GM19239 (cell line): ENCODE results near the gene CDK5RAP2.

Source experiments
- DNase-seq: peaks from one replicate; pipeline ENCODE4 v3.0.0; 2011; ENCODE audit warnings: low spot score; ENCODE audit not compliant: insufficient read length
- FAIRE-seq: peaks from 2 replicates; lab custom pipeline; 2011; peaks lifted over from hg19 to GRCh38; lab: Jason Lieb, UNC

CDK5RAP2 gene

DNA sequence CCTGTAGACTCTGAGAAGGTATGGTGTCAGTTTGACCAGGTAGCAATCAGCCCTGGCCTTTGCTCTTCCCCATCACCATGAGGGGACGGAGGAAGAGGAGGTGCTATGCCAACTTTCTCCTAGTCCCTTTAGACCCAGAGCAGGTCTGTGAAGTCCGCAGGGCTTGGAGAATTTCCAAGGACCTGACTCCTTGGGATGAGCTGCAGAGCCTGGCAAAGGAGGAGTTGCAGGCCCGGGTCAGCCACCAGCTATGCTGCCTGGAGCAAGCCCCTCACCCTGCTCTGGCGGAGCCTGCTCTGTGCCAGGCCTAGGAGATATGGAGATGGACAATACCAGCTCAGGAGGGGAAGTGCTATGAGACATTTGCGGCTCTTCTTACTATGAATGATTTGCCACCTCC lies 188.3 kb downstream of the CDK5RAP2 start:
- FAIRE-seq (no peak), DNase-seq (no peak)

DNA sequence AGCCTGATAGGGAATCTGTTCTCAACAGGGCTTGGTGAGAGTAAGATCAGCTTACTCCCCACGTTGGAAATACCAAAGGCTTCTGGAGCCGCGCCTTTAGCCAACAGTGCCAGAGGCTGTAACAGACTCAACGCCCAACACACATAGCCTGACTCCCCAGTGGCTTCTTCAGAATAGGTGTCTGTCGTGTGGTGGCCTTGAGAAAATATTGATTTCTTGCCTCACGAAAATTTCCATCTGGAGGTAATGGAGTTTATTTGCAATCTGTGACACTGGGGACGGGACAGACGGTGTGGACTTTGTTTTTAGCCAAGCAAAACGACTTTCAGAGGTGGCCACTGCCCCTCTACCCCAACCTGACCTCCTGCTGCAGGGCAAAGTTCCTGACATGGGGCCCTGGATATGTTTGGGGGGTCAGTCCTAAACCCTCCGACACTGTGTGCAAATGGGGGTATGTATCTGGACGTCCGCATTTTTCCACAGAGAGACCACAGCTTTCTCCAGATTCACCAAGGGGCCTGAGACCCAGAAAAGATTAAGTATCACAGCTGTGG lies 189.3 kb downstream of the CDK5RAP2 start:
- DNase-seq (no peak), FAIRE-seq (no peak)

DNA sequence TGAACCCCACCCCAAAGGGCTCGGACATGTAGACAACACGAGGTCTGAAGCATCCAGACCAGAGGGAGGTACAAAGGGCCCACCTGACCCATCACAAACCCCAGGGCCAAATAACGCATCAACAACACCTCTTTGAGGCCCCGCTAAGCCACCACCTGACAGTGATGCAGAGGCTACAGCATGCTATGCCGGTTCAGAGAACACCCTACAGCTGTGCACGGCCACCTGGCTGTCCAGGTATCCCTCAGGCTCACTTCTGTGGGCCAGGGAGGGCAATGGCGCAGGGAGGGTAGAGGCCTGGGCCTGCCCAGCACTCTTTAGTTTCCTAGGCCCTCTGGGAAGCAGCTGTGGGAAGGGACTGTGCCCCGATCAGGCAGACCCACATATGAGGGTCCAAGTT lies 190.1 kb downstream of the CDK5RAP2 start:
- DNase-seq (no peak), FAIRE-seq (no peak)

DNA sequence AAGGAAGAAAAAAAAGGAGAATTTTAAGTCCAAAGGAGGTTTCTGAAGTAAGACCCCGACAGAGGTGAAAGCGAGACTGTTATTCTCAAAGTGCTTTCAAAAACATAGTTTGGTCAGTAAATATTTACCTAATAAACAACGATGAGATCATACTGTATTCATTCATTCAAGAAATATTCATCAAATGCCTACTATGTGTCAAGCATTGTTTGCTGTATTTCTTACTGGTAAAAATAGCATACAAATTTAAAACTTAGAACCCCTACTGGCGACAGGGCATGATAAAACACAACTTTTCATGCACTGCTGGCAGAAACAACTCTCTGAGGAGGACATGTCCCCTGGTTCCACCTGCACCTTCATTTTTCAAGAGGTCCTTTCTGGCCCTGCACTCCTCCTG lies 190.7 kb downstream of the CDK5RAP2 start:
- DNase-seq (no peak), FAIRE-seq (no peak)

DNA sequence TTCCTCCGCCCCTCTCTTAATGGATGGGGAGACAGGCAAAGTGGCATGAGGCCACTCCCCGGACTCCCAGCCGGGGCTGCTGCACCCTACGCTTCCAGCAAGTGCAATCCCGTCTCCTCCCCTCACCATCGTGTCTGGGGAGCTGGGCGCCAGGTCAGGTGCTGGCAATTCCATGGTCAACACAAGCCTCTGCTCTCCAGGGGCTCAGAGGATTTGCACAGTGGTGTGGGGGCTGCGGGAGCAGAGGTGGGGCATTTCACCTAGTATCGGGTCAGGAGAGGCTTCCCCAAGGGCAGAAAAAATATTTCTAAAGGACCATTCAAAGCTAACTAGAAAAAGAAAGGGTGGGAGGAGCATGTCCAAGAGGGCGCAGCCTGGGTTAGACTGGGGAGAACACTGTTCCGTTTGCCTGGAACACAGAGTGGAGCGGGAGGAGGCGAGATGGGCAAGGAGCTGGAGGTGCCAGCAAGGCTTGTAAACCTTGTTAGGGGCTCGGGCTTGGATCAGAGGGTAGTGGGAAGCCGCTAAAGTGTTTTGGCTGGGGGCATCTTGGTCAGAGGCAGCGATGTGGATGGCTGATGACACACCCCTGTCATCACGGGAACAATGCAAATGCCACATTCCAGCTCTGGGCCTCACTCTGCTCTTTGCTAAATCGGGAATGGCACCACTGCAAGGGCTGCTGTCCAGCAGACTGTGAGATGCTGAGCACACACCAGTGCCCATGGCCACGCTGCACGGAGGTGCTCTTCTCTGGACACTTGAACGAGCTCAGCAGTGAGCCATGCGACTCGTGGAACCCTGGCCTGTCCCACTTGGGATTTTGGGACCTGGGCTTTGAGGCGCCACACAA lies 191.7 kb downstream of the CDK5RAP2 start:
- FAIRE-seq = no peak
- DNase-seq = no peak

DNA sequence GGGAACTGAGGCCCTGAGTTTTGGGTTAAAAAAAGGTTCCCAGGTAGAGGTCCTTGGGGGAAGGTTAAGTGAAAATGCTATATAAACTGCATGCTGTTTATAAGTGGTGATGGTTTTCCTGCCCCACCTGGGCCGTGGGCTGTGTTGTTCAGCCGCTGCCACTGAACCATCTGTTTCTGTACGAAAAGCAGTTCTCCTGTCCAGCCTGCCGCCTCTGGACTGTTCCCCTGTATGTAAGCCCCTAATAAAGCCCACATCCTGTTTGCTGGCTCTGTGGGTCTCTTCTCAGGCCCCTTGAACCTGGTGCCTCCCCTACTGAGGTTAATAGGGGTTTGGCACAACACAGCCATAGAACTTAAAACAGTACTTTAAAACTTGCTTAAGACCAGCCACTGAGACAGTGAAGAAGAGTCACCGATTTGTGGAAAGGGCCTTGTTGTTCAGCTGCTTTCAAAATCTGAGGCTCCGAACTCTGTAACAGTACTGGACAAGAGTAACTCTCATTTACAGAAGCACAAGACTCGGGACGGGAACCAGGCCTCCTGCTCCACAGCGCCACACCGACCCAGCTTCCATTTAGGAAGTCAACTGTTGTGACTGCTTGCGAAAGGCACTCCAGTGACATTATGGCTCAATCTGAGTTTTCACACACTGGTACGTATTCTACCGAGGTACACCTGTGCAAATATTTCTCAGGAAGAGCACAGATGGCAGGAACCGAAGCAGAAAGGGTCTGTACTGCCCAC lies 192.5 kb downstream of the CDK5RAP2 start:
- DNase-seq (no peak), FAIRE-seq (no peak)

DNA sequence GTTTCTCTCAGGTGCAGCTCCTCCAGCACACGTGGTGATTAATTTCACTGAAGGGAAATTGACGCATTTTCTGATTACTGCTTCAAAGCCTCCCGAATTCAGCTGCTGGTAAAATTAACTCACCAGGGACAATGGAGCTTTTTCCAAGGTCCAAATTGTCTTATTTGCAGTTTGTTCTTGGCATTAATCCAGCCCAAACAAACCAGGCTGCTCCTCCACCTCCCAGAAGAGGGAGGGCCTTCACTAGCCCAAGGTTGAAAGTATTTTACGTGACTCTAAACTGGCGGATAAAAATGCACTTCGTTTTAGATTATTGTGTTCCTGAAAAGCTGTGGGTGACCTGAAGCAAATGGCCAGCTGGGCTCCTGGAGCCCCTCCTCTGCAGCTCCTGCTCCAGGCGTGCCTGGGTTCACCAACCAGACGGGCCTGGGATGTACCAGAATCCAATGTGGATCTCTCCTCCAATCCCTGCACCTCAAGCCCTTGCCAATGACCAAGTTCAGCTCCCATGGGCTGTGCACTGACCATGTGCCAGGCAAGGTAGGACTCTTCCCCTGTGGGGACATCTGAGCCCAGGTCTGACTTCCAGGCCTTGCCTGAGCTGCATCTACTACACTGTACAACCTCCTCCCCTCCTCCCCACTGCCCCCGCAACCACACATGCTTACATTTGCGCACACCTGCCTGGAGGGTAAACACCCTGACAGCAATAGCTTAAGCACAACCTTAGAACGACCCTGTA lies 193.4 kb downstream of the CDK5RAP2 start:
- FAIRE-seq = no peak
- DNase-seq = no peak

DNA sequence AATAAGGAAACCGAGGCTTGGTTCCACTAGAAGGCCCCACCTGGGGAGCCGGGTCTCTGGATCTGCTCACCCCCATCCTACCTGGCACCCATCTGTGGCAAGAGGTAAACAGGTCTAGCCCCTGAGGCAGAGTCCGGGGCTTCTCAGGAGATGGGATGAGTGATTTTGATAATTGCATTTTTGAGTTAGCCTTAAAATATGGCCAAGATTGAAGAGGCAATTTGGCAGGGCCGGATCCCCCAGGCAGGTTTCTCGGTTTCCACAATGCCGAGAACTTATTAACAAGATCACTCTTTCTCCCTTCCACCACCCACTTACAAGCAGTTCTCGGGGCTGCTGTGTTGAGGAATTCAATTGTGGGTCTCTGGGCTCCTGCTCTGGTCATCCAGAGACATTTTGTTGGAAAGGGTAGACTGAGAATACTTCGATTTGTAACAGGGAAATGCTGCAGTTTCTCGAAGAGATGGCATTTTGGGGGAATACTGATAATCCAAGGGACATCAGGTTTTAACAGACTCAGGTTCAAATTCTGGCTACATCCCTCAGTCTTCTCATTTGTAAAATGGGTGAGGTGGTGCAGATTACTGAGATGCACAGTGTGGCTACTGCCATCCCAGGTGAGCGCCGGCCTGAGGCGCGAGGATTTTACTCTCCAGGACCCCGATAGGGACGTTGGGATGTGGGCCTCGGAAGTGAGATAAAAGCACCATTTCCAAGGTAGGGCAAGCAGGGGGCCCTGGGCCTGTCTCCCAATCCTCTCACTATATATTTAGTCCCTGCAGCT lies 194.2 kb downstream of the CDK5RAP2 start:
- no peak for DNase-seq
- FAIRE-seq = no peak

DNA sequence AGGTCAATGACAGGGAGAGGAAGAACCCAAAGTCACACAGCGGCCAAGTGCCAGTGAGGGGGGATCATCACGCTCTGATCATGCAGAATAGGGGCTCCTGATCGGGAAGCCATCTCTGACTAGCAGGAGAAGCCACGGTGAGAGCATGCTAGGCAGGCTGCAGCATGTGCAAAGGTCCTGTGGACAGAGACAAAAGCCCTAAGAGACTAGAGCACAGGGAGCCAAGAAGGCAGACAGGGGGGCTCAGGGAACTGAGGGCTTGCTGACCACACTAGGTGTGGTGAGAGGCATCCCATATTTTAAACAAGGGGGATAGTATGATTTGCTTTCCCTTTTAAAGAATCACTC lies 195.1 kb downstream of the CDK5RAP2 start:
- DNase-seq = no peak
- no peak for FAIRE-seq

DNA sequence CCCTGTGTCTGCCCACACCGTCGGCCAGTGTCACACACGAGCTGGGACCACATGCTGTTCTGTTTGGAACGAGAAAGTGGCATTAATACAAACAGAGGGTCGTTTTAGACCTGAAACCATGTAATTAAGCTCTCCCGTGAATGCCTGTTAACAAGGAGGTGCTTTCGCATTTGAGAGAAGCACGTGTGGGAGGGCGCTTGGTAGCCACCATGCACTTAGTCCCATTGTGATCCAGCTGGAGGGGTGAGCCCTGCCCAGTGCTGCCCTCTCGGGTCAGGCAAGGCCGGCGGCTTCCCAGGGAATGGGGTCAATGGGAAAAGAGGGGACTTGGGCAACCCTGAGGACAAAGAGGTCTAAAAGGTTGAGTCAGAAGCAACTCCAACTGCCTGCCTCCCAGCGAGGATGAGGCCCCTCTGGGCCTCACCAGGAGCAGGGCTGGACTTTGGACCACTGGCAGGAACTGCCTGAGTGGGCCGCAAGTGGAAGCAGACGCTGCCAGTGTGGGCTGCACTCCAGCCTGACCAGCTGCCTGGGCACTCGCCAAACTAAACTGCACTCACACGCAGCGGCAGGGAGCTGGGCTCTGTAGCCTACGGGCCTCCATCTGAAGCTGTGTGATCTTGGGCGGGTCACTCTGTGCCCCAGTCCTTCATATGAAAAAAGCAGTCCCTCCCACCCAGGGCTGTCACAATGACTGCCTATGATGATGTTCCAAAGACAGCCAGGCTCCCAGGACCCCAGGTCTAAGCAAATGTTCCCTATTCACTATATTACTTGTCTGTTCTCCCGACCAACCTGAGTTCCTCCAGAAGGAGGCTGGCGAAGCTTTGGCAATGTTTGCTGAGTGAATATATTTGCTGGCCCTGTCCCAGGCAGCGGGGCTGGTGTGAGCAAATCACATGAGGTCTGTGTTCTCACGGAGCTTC lies 195.7 kb downstream of the CDK5RAP2 start:
- DNase-seq (no peak), FAIRE-seq (no peak)

DNA sequence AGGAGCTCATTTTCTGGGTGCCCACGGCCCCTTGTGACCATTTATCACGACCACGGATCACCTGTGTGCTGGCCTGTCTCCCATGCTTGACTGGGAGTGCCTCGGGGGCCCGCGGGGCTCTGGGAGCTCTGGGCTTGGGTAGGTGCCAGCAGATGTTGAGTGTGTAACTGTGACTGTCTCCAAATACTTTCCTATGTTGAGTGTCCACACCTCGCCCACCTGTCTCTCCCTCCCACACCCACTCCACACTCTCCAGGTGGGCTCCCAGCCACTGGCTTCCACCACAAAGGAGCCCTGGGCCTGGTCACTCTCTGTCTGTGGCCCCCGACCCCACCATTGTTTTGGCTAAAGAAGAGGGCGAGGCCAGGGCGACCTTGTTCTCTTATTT lies 196.4 kb downstream of the CDK5RAP2 start:
- no peak for FAIRE-seq
- no peak for DNase-seq

DNA sequence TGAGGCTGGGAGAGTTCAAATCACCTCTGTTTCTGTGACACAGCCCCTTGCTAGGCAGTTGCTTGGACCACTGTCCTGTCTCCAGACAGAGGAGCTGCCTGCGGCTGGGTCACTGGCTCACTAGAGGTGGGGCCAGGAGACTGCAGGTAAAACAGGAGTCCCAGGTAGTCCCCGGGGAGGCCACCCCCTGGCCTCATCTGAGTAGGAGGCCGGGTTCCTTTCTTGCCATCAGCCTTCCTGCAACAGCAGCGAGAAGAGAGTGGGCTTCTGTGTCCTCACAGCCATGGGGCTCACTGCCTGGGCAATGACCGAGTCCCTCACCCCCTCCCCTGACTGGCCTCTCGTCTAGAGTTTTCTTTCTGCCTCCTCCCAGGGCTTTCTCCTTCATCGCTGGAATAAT lies 197.5 kb downstream of the CDK5RAP2 start:
- FAIRE-seq (no peak), DNase-seq (no peak)

DNA sequence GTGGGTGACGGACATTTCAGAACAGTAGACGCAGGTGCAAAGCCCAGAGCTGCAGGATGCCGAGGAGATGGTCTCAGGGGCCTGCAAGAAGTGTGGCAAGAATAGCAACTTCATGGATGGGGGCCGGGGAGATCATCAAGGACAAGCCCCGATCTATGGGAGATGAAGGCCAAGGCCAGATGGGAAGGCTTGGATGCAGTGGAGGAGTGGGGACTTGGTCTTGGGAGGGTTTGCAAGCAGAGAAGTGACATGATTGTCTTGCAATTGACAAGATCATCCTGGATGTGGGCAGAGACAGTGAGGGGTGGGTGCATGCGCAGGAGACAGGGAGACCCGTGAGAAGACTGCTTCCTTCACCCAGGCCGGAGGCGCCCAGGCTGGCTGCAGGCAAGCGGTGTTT lies 198.1 kb downstream of the CDK5RAP2 start:
- no peak for FAIRE-seq
- DNase-seq = no peak

DNA sequence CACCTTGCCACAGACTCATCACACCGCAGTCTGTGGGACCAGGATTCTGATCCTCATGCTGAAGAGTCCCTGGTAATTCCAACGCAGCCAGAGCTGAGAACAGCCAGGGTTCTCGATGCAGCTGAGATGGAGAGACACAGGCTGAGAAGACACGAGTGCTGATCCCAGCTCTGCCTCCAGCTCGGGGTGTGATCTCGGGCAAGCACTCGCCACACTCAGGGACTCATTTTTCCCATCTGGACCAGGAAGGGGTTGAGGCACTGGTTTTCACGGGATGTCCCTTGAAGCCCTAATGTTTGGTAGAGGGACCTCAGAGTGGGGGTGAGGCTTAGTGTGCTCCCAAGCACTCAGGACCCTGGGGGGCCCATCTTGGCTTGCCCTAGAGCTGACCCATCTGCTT lies 200.4 kb downstream of the CDK5RAP2 start:
- DNase-seq (no peak), FAIRE-seq (no peak)

DNA sequence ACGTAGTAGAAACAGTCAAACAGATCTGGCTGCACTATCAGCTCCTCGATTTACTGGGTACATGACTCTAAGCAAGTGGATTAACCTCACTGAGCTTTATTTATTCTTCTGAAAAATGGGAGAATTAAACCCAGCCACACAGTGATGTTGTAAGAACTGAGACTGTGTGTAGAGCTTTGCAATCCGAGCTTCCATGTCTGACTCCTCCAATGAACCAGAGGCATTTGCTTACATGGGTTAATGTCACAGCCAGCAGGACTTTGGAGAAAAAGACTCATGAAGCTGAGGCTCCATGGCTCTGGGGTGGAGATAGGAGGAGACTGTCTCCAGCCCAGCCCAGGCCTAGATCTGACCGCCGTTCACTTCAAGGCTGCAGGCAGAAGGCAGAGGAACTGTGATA lies 201.3 kb downstream of the CDK5RAP2 start:
- no peak for FAIRE-seq

DNA sequence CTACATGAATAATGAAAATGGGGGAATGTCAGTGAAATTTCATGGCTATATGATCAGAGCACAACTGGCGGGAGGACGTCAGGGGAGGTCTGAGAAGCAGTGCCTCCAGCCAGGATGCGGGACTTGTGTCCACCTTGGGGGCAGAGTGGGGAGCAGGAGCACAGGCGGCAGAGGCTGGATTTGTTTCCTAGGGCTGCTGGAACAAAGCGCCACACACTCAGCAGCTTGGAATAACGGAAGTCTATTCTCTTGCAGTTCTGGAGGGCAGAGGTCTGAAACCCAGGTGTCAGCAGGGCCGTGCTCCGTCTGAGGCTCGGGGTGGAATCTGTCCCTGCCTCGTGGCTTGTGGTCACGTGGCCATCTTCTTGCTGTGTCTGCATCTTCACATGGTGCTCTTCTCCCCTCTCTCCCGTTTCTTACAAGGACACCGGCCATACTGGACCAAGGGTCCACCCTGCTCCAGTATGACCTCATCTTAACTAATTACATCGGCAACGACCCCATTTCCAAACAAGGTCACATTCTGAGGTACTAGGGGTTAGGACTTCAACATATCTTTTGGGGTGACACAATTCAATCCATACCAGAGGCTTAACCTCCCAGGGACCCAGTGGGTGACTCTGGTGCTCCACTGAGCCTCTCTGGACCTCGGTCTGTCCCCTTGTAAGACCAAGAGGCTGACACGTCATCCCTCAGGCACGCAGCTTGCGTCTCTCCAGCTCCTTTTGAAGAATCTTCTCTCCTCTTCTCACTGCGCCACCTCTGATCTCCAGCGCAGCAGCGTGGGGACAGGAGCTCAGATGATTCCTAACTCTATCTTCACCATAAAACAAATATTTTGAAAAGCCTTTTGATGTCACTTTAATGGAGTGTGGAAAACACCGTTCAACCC lies 202.5 kb downstream of the CDK5RAP2 start:
- no peak for FAIRE-seq
- DNase-seq = no peak

More for the DNA sequence above, 201.3 kb downstream of the CDK5RAP2 start:
- DNase-seq = no peak

DNA sequence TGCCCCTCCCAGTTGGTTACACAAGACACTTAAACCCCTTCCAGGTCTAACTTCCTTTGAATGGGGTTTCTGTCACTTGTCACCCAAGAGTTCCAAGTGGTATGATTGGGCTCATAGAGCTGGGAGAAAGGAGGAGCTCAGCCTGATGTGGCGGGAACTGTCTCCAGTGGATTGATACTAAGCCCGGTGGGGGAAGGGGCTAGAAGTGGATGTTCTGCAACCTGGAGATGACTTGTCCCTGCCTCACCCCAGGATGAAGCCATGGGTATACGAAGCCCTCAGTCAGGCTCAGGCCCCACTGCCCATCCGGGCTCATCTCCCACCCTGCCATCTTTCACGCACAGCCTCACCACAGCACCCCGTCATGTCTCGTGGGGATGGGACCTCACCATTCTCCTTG lies 203.9 kb downstream of the CDK5RAP2 start:
- FAIRE-seq (no peak), DNase-seq (no peak)

DNA sequence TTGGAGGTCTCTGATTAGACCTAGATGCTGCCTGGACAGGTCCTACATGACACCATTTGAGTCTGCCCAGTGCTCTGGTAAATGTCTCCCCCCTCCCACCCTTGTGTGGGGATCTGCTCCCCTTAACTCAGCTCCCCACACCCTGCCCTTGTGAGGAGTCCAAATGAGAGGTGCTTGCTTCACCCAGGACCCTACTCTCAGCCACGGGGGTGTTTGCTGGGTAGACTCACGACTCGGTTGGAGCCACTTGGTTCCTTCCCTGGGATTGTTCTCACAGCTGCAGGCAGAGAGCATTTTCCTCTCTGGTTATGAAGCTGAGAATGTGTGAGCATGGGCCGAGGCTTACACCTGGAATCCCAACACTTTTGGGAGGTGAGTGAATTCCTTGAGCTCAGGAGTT lies 204.7 kb downstream of the CDK5RAP2 start:
- no peak for FAIRE-seq
- no peak for DNase-seq
